ENCODE results near the gene SDK2. TPM values are rescaled to one million over a fixed set of nuclear protein-coding genes. Genes with fewer than 3 reads are reported as not detected.

The SDK2 gene
- total RNA-seq, 2 donors from 2014 or later, result 0.26 to 0.33 TPM

DNA sequence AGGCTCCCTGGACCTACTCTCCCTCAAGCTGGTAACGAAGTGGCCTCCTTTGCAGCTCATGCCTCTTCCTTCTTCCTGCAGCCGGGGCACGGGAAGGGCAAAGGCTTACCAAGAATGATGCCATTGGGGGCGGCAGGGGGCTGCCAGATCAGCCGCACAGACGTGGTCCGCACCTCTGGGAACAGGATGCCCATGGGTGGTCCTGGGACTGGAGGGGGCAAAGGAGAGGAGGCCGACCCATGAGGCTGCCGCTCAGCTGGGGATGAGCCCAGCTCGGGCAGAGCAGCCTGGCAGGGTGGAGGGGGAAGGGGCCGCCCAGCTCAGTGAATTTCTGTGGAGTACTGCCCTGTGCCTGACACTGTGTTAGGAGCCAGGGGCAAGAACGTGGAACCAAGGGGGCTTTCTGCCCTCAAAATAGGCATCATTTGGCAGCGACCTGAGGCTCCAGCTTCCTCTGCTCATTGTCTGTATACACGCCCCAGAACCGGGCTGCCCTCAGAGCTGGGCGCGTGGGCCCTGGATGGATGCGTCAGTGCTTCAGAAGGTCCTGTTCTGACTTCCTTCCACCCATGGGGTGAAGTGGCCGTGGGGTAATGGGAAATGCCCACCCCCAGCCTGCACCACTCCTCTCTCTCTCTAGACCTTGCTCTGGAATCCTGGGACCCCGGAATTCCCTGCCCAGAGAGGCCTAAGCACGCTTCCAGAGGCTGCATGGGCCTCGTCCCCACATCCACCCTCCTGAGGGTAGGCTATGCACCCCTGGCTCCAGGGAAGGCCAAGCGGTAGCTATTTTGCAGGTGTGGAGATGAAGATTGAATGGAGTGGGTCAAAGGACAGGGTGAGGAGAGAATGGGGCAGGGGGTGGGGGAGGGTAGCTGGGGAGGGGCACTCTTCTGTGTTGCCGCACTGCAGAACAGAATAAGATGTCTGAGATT is 252.6 kb downstream of the SDK2 start:
- H3K27ac ChIP-seq, result no peak overlapping the region
- no peak overlapping the region for H3K4me3 ChIP-seq
- H3K4me1 ChIP-seq, result no peaks in the 10 kb centered on the region
- no peaks in the 10 kb centered on the region for H3K9me3 ChIP-seq
- whole genome bisulfite sequencing, 2 donors, result 88 to 90% methylated on average over 15 to 22 of the region's 24 CpGs
- H3K27me3 ChIP-seq, result no peaks in the 10 kb centered on the region
- H3K36me3 ChIP-seq (replicated peaks in 1 of 2; ENCODE audit: insufficient read depth in 1 of 2, low read depth in 2 of 2), result no peaks in the 10 kb centered on the region
- TF ChIP-seq POLR2A (IDR thresholded peaks at IDR 0.05), result no peak
- TF ChIP-seq, protein P1, sequence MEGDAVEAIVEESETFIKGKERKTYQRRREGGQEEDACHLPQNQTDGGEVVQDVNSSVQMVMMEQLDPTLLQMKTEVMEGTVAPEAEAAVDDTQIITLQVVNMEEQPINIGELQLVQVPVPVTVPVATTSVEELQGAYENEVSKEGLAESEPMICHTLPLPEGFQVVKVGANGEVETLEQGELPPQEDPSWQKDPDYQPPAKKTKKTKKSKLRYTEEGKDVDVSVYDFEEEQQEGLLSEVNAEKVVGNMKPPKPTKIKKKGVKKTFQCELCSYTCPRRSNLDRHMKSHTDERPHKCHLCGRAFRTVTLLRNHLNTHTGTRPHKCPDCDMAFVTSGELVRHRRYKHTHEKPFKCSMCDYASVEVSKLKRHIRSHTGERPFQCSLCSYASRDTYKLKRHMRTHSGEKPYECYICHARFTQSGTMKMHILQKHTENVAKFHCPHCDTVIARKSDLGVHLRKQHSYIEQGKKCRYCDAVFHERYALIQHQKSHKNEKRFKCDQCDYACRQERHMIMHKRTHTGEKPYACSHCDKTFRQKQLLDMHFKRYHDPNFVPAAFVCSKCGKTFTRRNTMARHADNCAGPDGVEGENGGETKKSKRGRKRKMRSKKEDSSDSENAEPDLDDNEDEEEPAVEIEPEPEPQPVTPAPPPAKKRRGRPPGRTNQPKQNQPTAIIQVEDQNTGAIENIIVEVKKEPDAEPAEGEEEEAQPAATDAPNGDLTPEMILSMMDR (IDR thresholded peaks at IDR 0.05), result no peak
- intact Hi-C loops (cut with DNase I), result no loop called here
- DNase-seq (no peak), ATAC-seq (no peak)

DNA sequence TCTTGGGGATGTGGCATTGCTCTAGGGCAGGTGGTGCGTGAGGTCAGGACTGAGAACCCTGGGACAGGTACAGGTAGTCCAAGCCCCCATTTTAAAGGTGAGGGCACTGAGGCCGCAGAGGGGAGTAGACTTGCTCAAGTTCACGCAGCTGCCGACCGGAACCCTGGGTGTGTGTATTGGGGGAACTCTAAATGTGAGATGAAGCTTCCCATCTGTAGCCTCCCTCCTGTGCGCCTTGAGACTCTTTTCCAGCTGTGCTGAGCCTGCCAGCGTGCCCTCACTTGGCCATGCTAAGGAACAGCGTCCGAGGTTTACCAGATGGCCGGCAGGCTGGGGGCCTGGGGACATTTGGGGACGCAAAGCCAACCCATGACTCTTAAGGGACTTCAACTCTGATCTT is 253.4 kb downstream of the SDK2 start:
- Histone ChIP-seq H3K9me3 (no peaks in the 10 kb centered on the region), H3K4me3 (no peak overlapping the region), H3K27me3 (no peaks in the 10 kb centered on the region), H3K36me3 (replicated peaks in 1 of 2; ENCODE audit: insufficient read depth in 1 of 2, low read depth in 2 of 2) (no peaks in the 10 kb centered on the region), H3K4me1 (no peaks in the 10 kb centered on the region), H3K27ac (no peak overlapping the region)
- intact Hi-C loops (cut with DNase I), result no loop called here
- TF ChIP-seq, protein P1 (IDR thresholded peaks at IDR 0.05), result no peak
- TF ChIP-seq POLR2A (IDR thresholded peaks at IDR 0.05), result no peak
- 80 to 89% methylated on average over 1 to 11 of the region's 11 CpGs for WGBS, 2 donors
- no peak for ATAC-seq
- DNase-seq, result no peak

DNA sequence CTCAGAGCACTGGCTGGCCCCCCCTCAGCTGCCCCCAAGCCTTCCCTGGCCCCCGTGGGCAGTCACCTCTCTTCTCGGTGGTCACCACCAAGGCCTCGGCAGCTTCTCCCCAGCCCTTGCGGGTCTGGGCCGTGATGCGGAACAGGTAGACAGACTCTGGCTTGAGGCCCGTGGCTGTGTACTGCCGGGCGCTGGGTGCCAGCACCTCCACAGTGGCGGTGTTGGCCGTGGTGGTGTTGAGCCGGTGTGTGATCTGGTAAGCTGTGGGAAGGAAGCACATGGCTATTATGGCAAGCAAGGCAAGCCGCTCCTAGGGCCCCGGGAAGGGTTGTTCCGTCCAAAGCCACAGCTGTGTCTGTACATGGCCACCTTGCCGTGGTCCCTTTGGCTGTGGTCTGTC is 254.0 kb downstream of the SDK2 start:
- intact Hi-C loops (cut with DNase I), result no loop called here
- peak; percentile 41 for ATAC-seq

DNA sequence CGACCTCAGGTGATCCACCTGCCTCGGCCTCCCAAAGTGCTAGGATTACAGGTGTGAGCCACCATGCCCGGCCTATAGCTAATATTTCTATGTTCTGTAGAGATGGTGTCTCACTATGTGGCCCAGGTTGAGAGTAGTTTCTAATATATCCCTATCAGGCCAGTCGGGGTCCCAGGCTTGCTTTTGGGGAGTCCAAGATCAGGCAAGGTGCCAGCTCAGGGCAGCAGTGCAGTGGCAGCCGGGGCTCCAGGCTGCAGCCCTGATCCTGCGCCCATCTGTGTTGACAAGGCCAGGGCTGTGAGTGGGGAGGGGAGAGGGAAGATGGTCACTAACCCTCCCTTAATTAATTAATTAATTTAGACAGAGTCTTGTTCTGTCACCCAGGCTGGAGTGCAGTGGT is 254.8 kb downstream of the SDK2 start:
- WGBS, 2 donors, result 81 to 82% methylated on average over 3 to 6 of the region's 6 CpGs
- intact Hi-C loops (cut with DNase I), result no loop called here
- no peaks in the 10 kb centered on the region for H3K36me3 ChIP-seq (replicated peaks in 1 of 2; ENCODE audit: insufficient read depth in 1 of 2, low read depth in 2 of 2)
- no peaks in the 10 kb centered on the region for H3K9me3 ChIP-seq
- H3K27me3 ChIP-seq, result no peaks in the 10 kb centered on the region
- no peak for DNase-seq
- no peak for ATAC-seq
- TF ChIP-seq, protein P1 (IDR thresholded peaks at IDR 0.05), result no peak
- TF ChIP-seq POLR2A (IDR thresholded peaks at IDR 0.05), result no peak
- H3K4me3 ChIP-seq, result no peak overlapping the region
- H3K27ac ChIP-seq, result no peak overlapping the region
- no peaks in the 10 kb centered on the region for H3K4me1 ChIP-seq

More for the DNA sequence above, 254.0 kb downstream of the SDK2 start:
- WGBS, 2 donors, result 68 to 96% methylated on average over 4 to 16 of the region's 16 CpGs
- Histone ChIP-seq H3K4me1 (no peaks in the 10 kb centered on the region), H3K27me3 (no peaks in the 10 kb centered on the region), H3K36me3 (replicated peaks in 1 of 2; ENCODE audit: insufficient read depth in 1 of 2, low read depth in 2 of 2) (no peaks in the 10 kb centered on the region), H3K9me3 (no peaks in the 10 kb centered on the region), H3K4me3 (no peak overlapping the region), H3K27ac (no peak overlapping the region)
- TF ChIP-seq, protein P1 (IDR thresholded peaks at IDR 0.05), result no peak
- no peak for TF ChIP-seq POLR2A (IDR thresholded peaks at IDR 0.05)
- peak; percentile 24 to 69 (median 55) for DNase-seq

DNA sequence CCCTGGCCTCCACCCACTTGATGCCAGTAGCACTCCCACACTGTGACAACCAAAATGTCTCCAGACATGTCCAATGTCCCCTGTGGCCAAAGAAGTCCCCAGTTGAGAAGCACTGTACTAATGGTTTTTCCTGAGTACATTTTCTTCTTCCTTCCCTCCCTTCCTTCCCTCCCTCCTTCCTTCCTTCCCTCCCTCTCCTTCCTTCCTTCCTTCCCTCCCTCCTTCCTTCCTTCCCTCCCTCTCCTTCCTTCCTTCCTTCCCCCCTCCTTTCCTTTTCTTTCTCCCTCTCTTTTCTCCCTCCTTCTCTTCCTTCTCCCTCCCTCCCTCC is 255.7 kb downstream of the SDK2 start:
- Histone ChIP-seq H3K27ac (no peak overlapping the region), H3K4me3 (no peak overlapping the region), H3K27me3 (no peaks in the 10 kb centered on the region), H3K36me3 (replicated peaks in 1 of 2; ENCODE audit: insufficient read depth in 1 of 2, low read depth in 2 of 2) (no peaks in the 10 kb centered on the region), H3K9me3 (no peaks in the 10 kb centered on the region), H3K4me1 (no peaks in the 10 kb centered on the region)
- DNase-seq, result no peak
- intact Hi-C loops (cut with DNase I), result no loop called here
- no peak for ATAC-seq
- TF ChIP-seq, protein P1 (IDR thresholded peaks at IDR 0.05), result no peak
- TF ChIP-seq POLR2A (IDR thresholded peaks at IDR 0.05), result no peak
